Activated naive CD8-positive, alpha-beta T cell treated with anti-CD3 and anti-CD28 coated beads for 36 hours (primary cell): ENCODE data around the gene SMPD4. TPM values are rescaled to one million over a fixed set of nuclear protein-coding genes. Genes with fewer than 3 reads are reported as not detected.
"Not testable (repeated sequence)": the region's sequence is repeated elsewhere in the genome, so short reads cannot be mapped to it uniquely, and the experiment has no call there.

ENCODE experiments used
- DNase-seq: peaks from one replicate; pipeline ENCODE4 v3.0.0; 2021
- H3K27ac Mint-ChIP-seq: one replicate; pipeline ENCODE4 v1.8.0; 2022; ENCODE audit warnings: mild to moderate bottlenecking, moderate library complexity, mixed read lengths
- H3K27me3 Mint-ChIP-seq: one replicate; pipeline ENCODE4 v1.8.0; 2022; ENCODE audit warnings: mild to moderate bottlenecking, mixed read lengths
- H3K36me3 Mint-ChIP-seq: one replicate; pipeline ENCODE4 v1.8.0; 2021; ENCODE audit warnings: mild to moderate bottlenecking, mixed read lengths
- H3K4me1 Mint-ChIP-seq: one replicate; pipeline ENCODE4 v1.8.0; 2021; ENCODE audit warnings: mixed read lengths
- H3K4me3 Mint-ChIP-seq: one replicate; pipeline ENCODE4 v1.8.0; 2022; ENCODE audit warnings: mild to moderate bottlenecking, moderate library complexity, mixed read lengths
- H3K9me3 Mint-ChIP-seq: one replicate; pipeline ENCODE4 v1.8.0; 2022; ENCODE audit warnings: mixed read lengths
- total RNA-seq, 2 experiments: library from RNA; stranded (reverse); gene quantifications; one replicate each; pipeline ENCODE4 v1.2.3, GENCODE V29; 2021

Gene SMPD4
- total RNA-seq, 2 experiments from 2014 or later: 109 to 110 TPM

- not testable (repeated sequence) for H3K4me1 Mint-ChIP-seq, H3K27ac Mint-ChIP-seq, H3K4me3 Mint-ChIP-seq
Observed at GRCh38 chr2:130193824-130194223, 12.4 kb upstream of the SMPD4 start.

DNA sequence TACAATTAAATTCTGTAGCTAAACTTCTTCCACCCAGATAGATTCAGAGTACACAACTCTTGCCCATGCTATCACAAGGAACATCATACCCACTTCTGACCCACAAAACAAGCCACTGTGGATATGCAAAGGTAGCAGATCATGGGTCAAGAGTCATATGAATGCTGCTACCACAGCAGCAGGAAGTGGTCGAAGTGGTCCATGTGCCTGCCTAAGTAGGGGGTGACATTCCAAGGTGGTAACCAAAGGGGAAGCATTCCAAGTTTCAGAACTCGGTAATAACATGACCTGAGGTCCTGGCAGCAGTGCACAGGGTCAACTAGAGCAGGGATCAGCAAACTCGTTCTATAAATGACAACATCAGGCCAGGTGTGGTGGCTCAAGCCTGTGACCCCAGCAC lies 11.0 kb upstream of the SMPD4 start:
- H3K27me3 Mint-ChIP-seq, H3K36me3 Mint-ChIP-seq, DNase-seq, H3K9me3 Mint-ChIP-seq, H3K4me3 Mint-ChIP-seq, H3K27ac Mint-ChIP-seq, H3K4me1 Mint-ChIP-seq: not testable (repeated sequence)

More at GRCh38 chr2:130193824-130194223, 12.4 kb upstream of the SMPD4 start:
- H3K9me3 Mint-ChIP-seq, H3K27me3 Mint-ChIP-seq, DNase-seq, H3K36me3 Mint-ChIP-seq: not testable (repeated sequence)

- H3K4me1 Mint-ChIP-seq, H3K4me3 Mint-ChIP-seq, H3K9me3 Mint-ChIP-seq, H3K36me3 Mint-ChIP-seq, DNase-seq, H3K27me3 Mint-ChIP-seq: not testable (repeated sequence)
- peak overlapping the region; percentile 51 for H3K27ac Mint-ChIP-seq
Observed at GRCh38 chr2:130191319-130191718, 9.9 kb upstream of the SMPD4 start.

- peaks cover 6% of the 10 kb centered on the region for H3K36me3 Mint-ChIP-seq
- H3K9me3 Mint-ChIP-seq: no peaks in the 10 kb centered on the region
- no peak overlapping the region for H3K4me3 Mint-ChIP-seq
Observed at GRCh38 chr2:130190237-130190636, 8.8 kb upstream of the SMPD4 start.

GRCh38 chr2:130188958-130189357 lies 7.6 kb upstream of the SMPD4 start:
- H3K4me1 Mint-ChIP-seq, H3K4me3 Mint-ChIP-seq, H3K27ac Mint-ChIP-seq, DNase-seq, H3K27me3 Mint-ChIP-seq, H3K9me3 Mint-ChIP-seq: not testable (repeated sequence)
- H3K36me3 Mint-ChIP-seq: peaks cover 14% of the 10 kb centered on the region

More at GRCh38 chr2:130190237-130190636, 8.8 kb upstream of the SMPD4 start:
- no peaks in the 10 kb centered on the region for H3K27me3 Mint-ChIP-seq
- peaks cover 7% of the 10 kb centered on the region for H3K4me1 Mint-ChIP-seq
- no peak for DNase-seq
- no peak overlapping the region for H3K27ac Mint-ChIP-seq

DNA sequence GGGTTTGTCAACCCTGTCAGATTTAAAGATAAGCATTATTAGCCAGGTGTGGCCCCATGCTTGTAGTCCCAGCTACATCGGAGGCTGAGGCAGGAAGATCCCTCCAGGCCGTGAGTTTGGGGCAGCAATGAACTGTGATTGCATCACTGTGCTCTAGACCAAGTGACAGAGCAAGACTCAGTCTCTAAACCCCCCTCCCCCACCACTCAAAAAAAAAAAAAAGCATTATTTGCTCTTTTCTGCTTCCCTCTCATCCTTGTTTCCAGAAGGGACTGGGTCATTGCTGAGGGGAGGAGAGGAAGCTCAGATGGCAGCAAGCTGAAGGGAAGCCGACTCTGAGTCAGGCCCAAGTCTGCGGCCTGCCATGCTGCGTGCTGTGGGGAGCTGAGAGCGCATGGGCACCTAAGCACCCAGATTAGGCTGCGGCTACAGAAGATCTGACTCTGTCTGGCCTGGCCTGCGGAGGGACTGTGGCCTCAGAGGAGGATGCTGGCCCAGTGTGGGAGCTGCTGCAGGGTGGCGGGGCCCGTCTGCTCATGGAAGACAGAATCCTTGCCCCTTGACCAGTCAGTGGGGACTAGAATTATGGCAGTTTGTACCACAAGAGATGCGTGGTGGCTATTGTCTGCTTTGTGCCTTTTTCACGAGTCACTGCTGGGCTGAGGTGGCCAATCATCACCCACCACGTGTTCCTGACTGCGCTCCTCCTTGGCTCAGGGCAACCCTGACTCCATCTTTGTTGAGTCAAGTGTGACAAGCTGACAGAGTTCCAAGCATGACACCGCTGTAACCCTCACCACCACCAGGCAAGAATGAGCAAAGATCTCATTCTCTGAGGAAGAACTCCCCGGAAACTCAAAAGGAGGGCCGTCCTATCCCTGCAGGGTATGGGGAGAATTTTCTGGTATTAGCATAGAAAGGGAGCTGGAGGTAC lies 6.7 kb upstream of the SMPD4 start:
- Mint-ChIP-seq H3K4me1 (peaks cover 11% of the 10 kb centered on the region), H3K36me3 (peaks cover 21% of the 10 kb centered on the region)
- not testable (repeated sequence) for H3K27me3 Mint-ChIP-seq, H3K9me3 Mint-ChIP-seq, DNase-seq, H3K27ac Mint-ChIP-seq, H3K4me3 Mint-ChIP-seq

- Mint-ChIP-seq H3K36me3 (peaks cover 22% of the 10 kb centered on the region), H3K27me3 (no peaks in the 10 kb centered on the region), H3K4me3 (no peak overlapping the region), H3K27ac (no peak overlapping the region), H3K9me3 (no peaks in the 10 kb centered on the region), H3K4me1 (peaks cover 8% of the 10 kb centered on the region)
- DNase-seq: no peak
Observed at GRCh38 chr2:130187268-130187667, 5.9 kb upstream of the SMPD4 start.

- Mint-ChIP-seq H3K4me3 (no peak overlapping the region), H3K27me3 (no peaks in the 10 kb centered on the region), H3K9me3 (no peaks in the 10 kb centered on the region), H3K27ac (no peak overlapping the region), H3K36me3 (peaks cover 22% of the 10 kb centered on the region), H3K4me1 (peaks cover 8% of the 10 kb centered on the region)
- no peak for DNase-seq
Observed at GRCh38 chr2:130186391-130186790, 5.0 kb upstream of the SMPD4 start.

GRCh38 chr2:130185896-130186295 lies 4.5 kb upstream of the SMPD4 start:
- Mint-ChIP-seq H3K27ac (no peak overlapping the region), H3K9me3 (no peaks in the 10 kb centered on the region), H3K4me1 (peaks cover 6% of the 10 kb centered on the region), H3K36me3 (peaks cover 24% of the 10 kb centered on the region), H3K27me3 (no peaks in the 10 kb centered on the region), H3K4me3 (peak overlapping the region; percentile 10)
- DNase-seq: no peak

DNA sequence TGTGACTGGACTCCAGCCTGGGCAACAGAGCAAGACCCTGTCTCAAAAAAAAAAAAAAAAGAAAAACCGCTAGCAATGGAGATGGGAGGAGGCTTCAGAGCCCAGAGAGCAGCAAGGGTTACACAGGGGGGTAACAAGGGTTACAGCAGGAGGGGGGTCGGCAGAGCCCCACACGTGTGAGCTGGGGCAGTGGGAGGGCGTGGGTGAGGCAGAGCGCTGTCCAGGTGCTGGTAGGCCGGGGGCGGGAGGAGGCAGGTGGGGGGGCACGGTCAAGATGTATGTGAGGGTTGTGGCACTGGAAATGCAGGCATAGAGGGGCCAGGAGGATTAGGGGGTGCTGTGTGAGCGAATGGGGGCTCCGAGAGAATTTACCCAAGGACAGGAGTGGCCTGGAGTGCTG lies 4.0 kb upstream of the SMPD4 start:
- Mint-ChIP-seq H3K4me1 (peaks cover 6% of the 10 kb centered on the region), H3K27me3 (no peaks in the 10 kb centered on the region), H3K27ac (no peak overlapping the region), H3K36me3 (peaks cover 29% of the 10 kb centered on the region), H3K4me3 (peak overlapping the region; percentile 10), H3K9me3 (no peaks in the 10 kb centered on the region)
- no peak for DNase-seq

GRCh38 chr2:130183512-130184373 lies 2.3 kb upstream of the SMPD4 start:
- Mint-ChIP-seq H3K27me3 (no peaks in the 10 kb centered on the region), H3K36me3 (peaks cover 31% of the 10 kb centered on the region), H3K4me3 (peak overlapping the region; percentile 86), H3K9me3 (no peaks in the 10 kb centered on the region), H3K27ac (peak overlapping the region; percentile 87), H3K4me1 (peaks cover 9% of the 10 kb centered on the region)
- no peak for DNase-seq

- H3K27me3 Mint-ChIP-seq, H3K9me3 Mint-ChIP-seq, DNase-seq, H3K4me1 Mint-ChIP-seq: not testable (repeated sequence)
- H3K4me3 Mint-ChIP-seq: peak overlapping the region; percentile 86
- H3K36me3 Mint-ChIP-seq: peaks cover 35% of the 10 kb centered on the region
- peak overlapping the region; percentile 87 for H3K27ac Mint-ChIP-seq
Observed at GRCh38 chr2:130182826-130183511, 1.6 kb upstream of the SMPD4 start.

GRCh38 chr2:130181880-130182682 lies 679 bp upstream of the SMPD4 start, which contains the start of gene MZT2B:
Gene MZT2B, plus strand, starts transcription at chr2:130182262. Its CDS starts 21 bp downstream, at chr2:130182283.
- not testable (repeated sequence) for H3K27me3 Mint-ChIP-seq, H3K9me3 Mint-ChIP-seq
- Mint-ChIP-seq H3K36me3 (peaks cover 35% of the 10 kb centered on the region), H3K27ac (peak within 1 kb of the TSS; percentile 93), H3K4me1 (peaks cover 12% of the 10 kb centered on the region), H3K4me3 (peak within 1 kb of the TSS; percentile 93)
- peak; percentile 94 for DNase-seq
